ENCODE data around the gene PPOX.

Gene PPOX

DNA sequence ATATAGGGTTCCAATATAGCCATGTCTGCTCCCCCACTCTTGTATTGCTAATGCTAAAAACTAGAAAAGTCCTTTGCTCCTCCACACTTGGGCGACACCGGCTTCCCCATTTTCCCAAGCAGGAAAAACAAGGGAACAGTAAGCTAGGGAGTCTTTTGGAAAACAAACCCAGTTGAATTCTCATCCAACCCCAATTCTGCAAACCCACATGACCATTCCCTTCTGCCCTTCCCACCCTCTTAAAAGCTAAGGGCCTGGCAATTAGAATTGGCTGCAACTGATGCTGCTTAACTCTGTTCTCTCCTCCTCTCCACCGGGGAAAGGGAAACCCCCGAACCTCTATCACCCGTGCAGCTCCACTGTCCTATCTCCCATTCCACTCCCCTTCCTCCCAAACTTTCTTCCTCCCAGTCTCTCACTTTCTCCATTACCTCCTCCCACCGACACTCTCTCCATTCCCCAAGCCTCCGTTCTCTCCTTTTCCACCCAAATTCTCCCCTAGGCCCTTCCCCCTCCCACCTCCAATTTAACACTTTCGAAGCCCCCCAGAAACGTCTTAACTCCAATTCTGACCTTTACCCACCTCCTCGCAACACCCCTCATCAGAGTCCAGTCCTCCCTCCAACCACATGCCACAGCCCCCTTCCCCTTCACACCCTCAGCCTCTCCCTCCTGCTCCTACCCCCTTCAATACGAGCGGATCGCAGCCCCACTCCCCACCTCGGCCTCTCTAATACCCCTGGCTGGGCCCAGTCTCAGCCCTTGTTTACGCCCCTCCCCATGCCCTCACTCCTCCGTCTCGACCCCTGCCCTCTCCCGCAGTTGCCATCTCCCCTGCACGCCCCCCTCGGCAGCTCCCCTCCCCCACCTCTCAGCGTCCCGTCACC, 34.5 kb upstream of the PPOX start:
- H3K4me1 ChIP-seq (ENCODE audit: insufficient read depth, low read length): peaks cover 12% of the 10 kb centered on the region
- 1% methylated on average over 22 of the region's 22 CpGs for WGBS
- H3K36me3 ChIP-seq (ENCODE audit: insufficient read depth, low read length): peaks cover 41% of the 10 kb centered on the region
- peak overlapping the region; percentile 97 for H3K27ac ChIP-seq (ENCODE audit: low read depth, low read length)
- no peaks in the 10 kb centered on the region for H3K27me3 ChIP-seq (ENCODE audit: insufficient read depth, low read length)
- H3K9me3 ChIP-seq (ENCODE audit: insufficient read depth, low read depth, low read length): no peaks in the 10 kb centered on the region
- H3K9ac ChIP-seq (ENCODE audit: low read depth, low read length): peak overlapping the region; percentile 85
- H3K4me3 ChIP-seq (ENCODE audit: low read length): peak overlapping the region; percentile 80

- under 1% methylated on average over 66 of the region's 68 CpGs for WGBS
- H3K9ac ChIP-seq (ENCODE audit: low read depth, low read length): peak within 1 kb of the TSS; percentile 85
Observed at GRCh38 chr1:161132410-161133219, 33.6 kb upstream of the PPOX start, which contains the start of gene DEDD. DEDD (minus strand) TSS chr1:161132667; CDS start chr1:161124462, 8,205 bp downstream.

GRCh38 chr1:161133220-161133740, 32.9 kb upstream of the PPOX start:
- 2% methylated on average over 11 of the region's 11 CpGs for WGBS
- Histone ChIP-seq H3K4me3 (ENCODE audit: low read length) (peak overlapping the region; percentile 80), H3K27ac (ENCODE audit: low read depth, low read length) (peak overlapping the region; percentile 97), H3K4me1 (ENCODE audit: insufficient read depth, low read length) (peaks cover 12% of the 10 kb centered on the region), H3K27me3 (ENCODE audit: insufficient read depth, low read length) (no peaks in the 10 kb centered on the region), H3K36me3 (ENCODE audit: insufficient read depth, low read length) (peaks cover 26% of the 10 kb centered on the region), H3K9me3 (ENCODE audit: insufficient read depth, low read depth, low read length) (no peaks in the 10 kb centered on the region), H3K9ac (ENCODE audit: low read depth, low read length) (peak overlapping the region; percentile 85)

More at GRCh38 chr1:161132410-161133219, 33.6 kb upstream of the PPOX start, which contains the start of gene DEDD:
- Histone ChIP-seq H3K4me3 (ENCODE audit: low read length) (peak within 1 kb of the TSS; percentile 80), H3K27me3 (ENCODE audit: insufficient read depth, low read length) (no peaks in the 10 kb centered on the region), H3K4me1 (ENCODE audit: insufficient read depth, low read length) (peaks cover 12% of the 10 kb centered on the region), H3K27ac (ENCODE audit: low read depth, low read length) (peak within 1 kb of the TSS; percentile 97), H3K36me3 (ENCODE audit: insufficient read depth, low read length) (peaks cover 33% of the 10 kb centered on the region), H3K9me3 (ENCODE audit: insufficient read depth, low read depth, low read length) (no peaks in the 10 kb centered on the region)

DNA sequence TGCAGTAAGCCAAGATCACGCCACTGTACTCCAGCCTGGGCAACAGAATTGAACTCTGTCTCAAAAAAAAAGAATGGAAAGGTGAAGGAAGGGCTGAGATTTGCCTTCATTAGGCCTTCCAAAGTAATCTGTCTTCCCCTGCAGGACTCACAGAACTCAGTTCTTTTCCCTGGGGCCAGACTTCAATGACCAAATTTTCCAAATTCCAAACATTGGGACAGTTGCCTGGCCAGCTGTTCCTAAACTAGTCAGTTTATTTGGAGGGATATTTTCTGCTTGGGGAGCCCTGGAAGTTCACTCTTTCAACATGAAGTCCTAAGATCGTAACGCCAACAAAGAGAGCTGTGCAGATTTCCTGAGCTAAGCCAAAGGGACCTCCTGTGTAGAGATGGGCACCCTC, 28.3 kb upstream of the PPOX start:
- H3K4me3 ChIP-seq (ENCODE audit: low read length): no peak overlapping the region
- no peaks in the 10 kb centered on the region for H3K9me3 ChIP-seq (ENCODE audit: insufficient read depth, low read depth, low read length)
- no peaks in the 10 kb centered on the region for H3K27me3 ChIP-seq (ENCODE audit: insufficient read depth, low read length)
- 95% methylated on average over 3 of the region's 3 CpGs for WGBS
- no peak overlapping the region for H3K9ac ChIP-seq (ENCODE audit: low read depth, low read length)
- peaks cover 3% of the 10 kb centered on the region; the same call in 1 of the 2 replicates for H3K36me3 ChIP-seq (ENCODE audit: insufficient read depth, low read length)
- H3K4me1 ChIP-seq (ENCODE audit: insufficient read depth, low read length): no peaks in the 10 kb centered on the region
- no peak overlapping the region for H3K27ac ChIP-seq (ENCODE audit: low read depth, low read length)

DNA sequence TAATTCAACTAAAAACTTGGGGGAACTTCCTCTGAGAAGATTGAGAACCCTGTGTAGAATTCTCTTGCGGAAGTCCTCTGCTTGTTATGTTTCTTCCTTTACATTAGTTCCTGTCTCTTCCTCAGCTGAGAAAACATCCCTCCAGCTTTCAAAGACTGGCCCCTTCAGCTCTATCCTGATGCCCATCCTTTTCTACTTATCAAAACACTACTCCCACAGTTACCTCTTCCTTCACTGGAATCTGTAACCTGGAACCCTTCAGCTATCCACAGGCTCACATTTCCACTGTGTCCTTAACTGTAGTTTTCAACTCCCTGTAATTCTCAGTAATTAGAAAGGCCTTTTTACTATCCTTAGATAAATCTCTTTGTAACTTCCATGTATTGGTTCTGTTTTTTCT, 27.8 kb upstream of the PPOX start:
- peaks cover 3% of the 10 kb centered on the region; the same call in 1 of the 2 replicates for H3K36me3 ChIP-seq (ENCODE audit: insufficient read depth, low read length)
- H3K4me1 ChIP-seq (ENCODE audit: insufficient read depth, low read length): no peaks in the 10 kb centered on the region
- no peak overlapping the region for H3K9ac ChIP-seq (ENCODE audit: low read depth, low read length)
- no peak overlapping the region for H3K4me3 ChIP-seq (ENCODE audit: low read length)
- H3K27me3 ChIP-seq (ENCODE audit: insufficient read depth, low read length): no peaks in the 10 kb centered on the region
- 92% methylated on average over 1 of the region's 1 CpG for WGBS
- no peak overlapping the region for H3K27ac ChIP-seq (ENCODE audit: low read depth, low read length)
- H3K9me3 ChIP-seq (ENCODE audit: insufficient read depth, low read depth, low read length): no peaks in the 10 kb centered on the region

DNA sequence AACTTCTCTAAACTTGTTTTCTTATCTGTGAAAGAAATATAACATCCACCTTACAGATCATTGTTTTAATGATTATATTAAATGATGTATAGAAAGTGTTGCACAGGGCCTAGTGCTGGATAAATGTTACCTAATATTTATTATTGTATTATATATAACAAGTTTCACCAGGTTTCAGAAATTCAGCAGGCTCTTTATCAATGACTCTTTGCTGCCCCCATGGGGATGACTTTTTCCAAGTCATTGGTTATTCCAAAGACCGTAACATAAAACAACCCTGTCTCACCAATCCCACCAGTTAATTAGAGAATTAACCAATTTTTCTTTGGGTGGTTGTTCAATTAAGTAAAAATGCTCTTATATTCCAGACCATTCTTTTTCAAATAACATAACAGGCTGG, 26.5 kb upstream of the PPOX start:
- no peak overlapping the region for H3K27ac ChIP-seq (ENCODE audit: low read depth, low read length)
- H3K9ac ChIP-seq (ENCODE audit: low read depth, low read length): no peak overlapping the region
- WGBS: 83% methylated on average over 1 of the region's 1 CpG
- H3K27me3 ChIP-seq (ENCODE audit: insufficient read depth, low read length): no peaks in the 10 kb centered on the region
- H3K36me3 ChIP-seq (ENCODE audit: insufficient read depth, low read length): peaks cover 3% of the 10 kb centered on the region; the same call in 1 of the 2 replicates
- H3K9me3 ChIP-seq (ENCODE audit: insufficient read depth, low read depth, low read length): no peaks in the 10 kb centered on the region
- no peak overlapping the region for H3K4me3 ChIP-seq (ENCODE audit: low read length)
- no peaks in the 10 kb centered on the region for H3K4me1 ChIP-seq (ENCODE audit: insufficient read depth, low read length)

- Histone ChIP-seq H3K27me3 (ENCODE audit: insufficient read depth, low read length) (no peaks in the 10 kb centered on the region), H3K4me3 (ENCODE audit: low read length) (no peak overlapping the region), H3K4me1 (ENCODE audit: insufficient read depth, low read length) (no peaks in the 10 kb centered on the region), H3K27ac (ENCODE audit: low read depth, low read length) (no peak overlapping the region), H3K9ac (ENCODE audit: low read depth, low read length) (no peak overlapping the region), H3K9me3 (ENCODE audit: insufficient read depth, low read depth, low read length) (no peaks in the 10 kb centered on the region), H3K36me3 (ENCODE audit: insufficient read depth, low read length) (no peaks in the 10 kb centered on the region)
- WGBS: 97% methylated on average over 29 of the region's 29 CpGs
Observed at GRCh38 chr1:161140755-161141400, 25.3 kb upstream of the PPOX start.

- Histone ChIP-seq H3K36me3 (ENCODE audit: insufficient read depth, low read length) (no peaks in the 10 kb centered on the region), H3K4me3 (ENCODE audit: low read length) (no peak overlapping the region), H3K27ac (ENCODE audit: low read depth, low read length) (no peak overlapping the region), H3K4me1 (ENCODE audit: insufficient read depth, low read length) (no peaks in the 10 kb centered on the region), H3K9ac (ENCODE audit: low read depth, low read length) (no peak overlapping the region), H3K27me3 (ENCODE audit: insufficient read depth, low read length) (no peaks in the 10 kb centered on the region), H3K9me3 (ENCODE audit: insufficient read depth, low read depth, low read length) (no peaks in the 10 kb centered on the region)
- WGBS: 94% methylated on average over 3 of the region's 3 CpGs
Observed at GRCh38 chr1:161145832-161146231, 20.4 kb upstream of the PPOX start.

DNA sequence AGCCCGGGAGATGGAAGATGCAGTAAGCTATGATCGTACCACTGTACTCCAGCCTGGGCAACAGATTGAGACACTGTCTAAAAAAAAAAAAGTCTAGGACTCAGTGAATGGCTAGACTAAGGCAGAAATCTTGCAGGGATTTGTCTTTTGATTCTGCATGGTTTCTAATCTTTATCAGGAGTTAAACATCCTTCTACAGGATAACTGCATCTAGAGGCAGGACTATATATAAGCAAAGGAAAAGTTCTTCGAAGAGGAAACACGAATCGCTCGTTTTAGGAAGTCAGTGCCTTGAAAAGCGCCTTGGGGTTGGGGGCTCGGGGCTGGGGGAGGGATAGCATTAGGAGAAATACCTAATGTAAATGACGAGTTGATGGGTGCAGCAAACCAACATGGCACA, 13.1 kb upstream of the PPOX start:
- H3K4me3 ChIP-seq (ENCODE audit: low read length): peak overlapping the region; percentile 68
- H3K36me3 ChIP-seq (ENCODE audit: insufficient read depth, low read length): peaks cover 15% of the 10 kb centered on the region
- WGBS: 36% methylated on average over 8 of the region's 9 CpGs
- H3K27ac ChIP-seq (ENCODE audit: low read depth, low read length): peak overlapping the region; percentile 60; the same call in 1 of the 2 replicates
- H3K9me3 ChIP-seq (ENCODE audit: insufficient read depth, low read depth, low read length): no peaks in the 10 kb centered on the region
- no peaks in the 10 kb centered on the region for H3K4me1 ChIP-seq (ENCODE audit: insufficient read depth, low read length)
- H3K27me3 ChIP-seq (ENCODE audit: insufficient read depth, low read length): no peaks in the 10 kb centered on the region
- peak overlapping the region; percentile 92; the same call in 1 of the 2 replicates for H3K9ac ChIP-seq (ENCODE audit: low read depth, low read length)

- H3K4me1 ChIP-seq (ENCODE audit: insufficient read depth, low read length): peaks cover 4% of the 10 kb centered on the region; the same call in 1 of the 2 replicates
- no peaks in the 10 kb centered on the region for H3K27me3 ChIP-seq (ENCODE audit: insufficient read depth, low read length)
- peak within 1 kb of the TSS; percentile 92 for H3K9ac ChIP-seq (ENCODE audit: low read depth, low read length)
- H3K36me3 ChIP-seq (ENCODE audit: insufficient read depth, low read length): peaks cover 19% of the 10 kb centered on the region
- H3K9me3 ChIP-seq (ENCODE audit: insufficient read depth, low read depth, low read length): no peaks in the 10 kb centered on the region
- peak within 1 kb of the TSS; percentile 68 for H3K4me3 ChIP-seq (ENCODE audit: low read length)
- WGBS: 1% methylated on average over 33 of the region's 33 CpGs
- peak within 1 kb of the TSS; percentile 84 for H3K27ac ChIP-seq (ENCODE audit: low read depth, low read length)
Observed at GRCh38 chr1:161153682-161154337, 12.4 kb upstream of the PPOX start, which contains the start of gene UFC1. UFC1 (plus strand) TSS chr1:161153978; CDS start chr1:161153998, 20 bp downstream.
